ENCODE results near the gene CYB561D1. TPM values are rescaled to one million over a fixed set of nuclear protein-coding genes. Genes with fewer than 3 reads are reported as not detected.

Gene CYB561D1
- total RNA-seq, 4 donors from 2014 or later: 1.8 to 11.0 (median 8.4) TPM

- Histone ChIP-seq H3K9me3 (no peaks in the 10 kb centered on the region), H3K4me3 (no peak overlapping the region), H3K27ac (no peak overlapping the region), H3K36me3 (no peaks in the 10 kb centered on the region), H3K27me3 (no peaks in the 10 kb centered on the region), H3K4me1 (no peaks in the 10 kb centered on the region)
- DNase-seq: no peak
- TF ChIP-seq CTCF (IDR thresholded peaks at IDR 0.05) (no peak), POLR2A (IDR thresholded peaks at IDR 0.05) (no peak)
- intact Hi-C loops (cut with DNase I; ENCODE audit: low total_unique reads): loop anchor here (10.0 kb wide), 1 partner anchor 91 kb away; no protein-coding TSS in a partner anchor
Measured at GRCh38 chr1:109543283-109543987, 49.5 kb downstream of the CYB561D1 start.

- H3K27ac ChIP-seq: no peak overlapping the region
- no peak for DNase-seq
- no peak overlapping the region for H3K4me3 ChIP-seq
- H3K36me3 ChIP-seq: no peaks in the 10 kb centered on the region
- TF ChIP-seq POLR2A (IDR thresholded peaks at IDR 0.05) (no peak), CTCF (IDR thresholded peaks at IDR 0.05) (no peak)
- no peaks in the 10 kb centered on the region for H3K27me3 ChIP-seq
- intact Hi-C loops (cut with DNase I; ENCODE audit: low total_unique reads): loop anchor here (10.0 kb wide), 1 partner anchor 91 kb away; no protein-coding TSS in a partner anchor
- no peaks in the 10 kb centered on the region for H3K4me1 ChIP-seq
- H3K9me3 ChIP-seq: no peaks in the 10 kb centered on the region
Measured at GRCh38 chr1:109543988-109544735, 50.3 kb downstream of the CYB561D1 start.

- peak; percentile 85 to 92 for DNase-seq
- Histone ChIP-seq H3K36me3 (no peaks in the 10 kb centered on the region), H3K9me3 (no peaks in the 10 kb centered on the region), H3K27me3 (no peaks in the 10 kb centered on the region), H3K27ac (peak overlapping the region; percentile 95 to 97), H3K4me3 (peak overlapping the region in 1 of 2 donors; percentile 80), H3K4me1 (peaks cover 0 to 8% of the 10 kb centered on the region in 2 donors)
- intact Hi-C loops (cut with DNase I; ENCODE audit: low total_unique reads): loop anchor here (5.0 to 10.0 kb wide), 2 partner anchors 88 to 231 kb away; no protein-coding TSS in a partner anchor
- TF ChIP-seq POLR2A (IDR thresholded peaks at IDR 0.05) (no peak), CTCF (IDR thresholded peaks at IDR 0.05) (peak; percentile 86 to 98 (median 93))
Measured at GRCh38 chr1:109546311-109547109, 52.6 kb downstream of the CYB561D1 start.

- peak in 1 of 2 donors; percentile 43 for DNase-seq
- H3K9me3 ChIP-seq: no peaks in the 10 kb centered on the region
- intact Hi-C loops (cut with DNase I; ENCODE audit: low total_unique reads): loop anchor here (5.0 to 10.0 kb wide), 2 partner anchors 87 to 230 kb away; no protein-coding TSS in a partner anchor
- H3K27ac ChIP-seq: peak overlapping the region; percentile 95 to 97
- H3K27me3 ChIP-seq: no peaks in the 10 kb centered on the region
- peaks cover 0 to 9% of the 10 kb centered on the region in 2 donors for H3K4me1 ChIP-seq
- no peak for TF ChIP-seq POLR2A (IDR thresholded peaks at IDR 0.05)
- TF ChIP-seq CTCF (IDR thresholded peaks at IDR 0.05): no peak
- H3K4me3 ChIP-seq: peak overlapping the region; percentile 80 to 92
- no peaks in the 10 kb centered on the region for H3K36me3 ChIP-seq
Measured at GRCh38 chr1:109547463-109548320, 53.8 kb downstream of the CYB561D1 start.
